Karpas-422 (cell line): ENCODE data around the gene NCSTN. TPM values are rescaled to one million over a fixed set of nuclear protein-coding genes. Genes with fewer than 3 reads are reported as not detected.
"Not testable (repeated sequence)": the region's sequence is repeated elsewhere in the genome, so short reads cannot be mapped to it uniquely, and the experiment has no call there.

Experiments
- DNase-seq: peaks from one replicate; pipeline ENCODE4 v3.0.0-alpha.2; 2015
- H2AFZ ChIP-seq: fragments of 200-600 bp; sonication (generic); 2 replicates; pipeline ENCODE4 v1.6.1; 2014; ENCODE audit warnings: antibody characterized with exemption, low read length, mixed read lengths
- H3K27ac ChIP-seq: fragments of 200-600 bp; sonication (generic); 2 replicates; pipeline ENCODE4 v1.5.1; 2014; ENCODE audit warnings: mild to moderate bottlenecking, low read length, moderate library complexity
- H3K27me3 ChIP-seq: fragments of 200-600 bp; sonication (generic); 2 replicates; pipeline ENCODE4 v1.6.1; 2014; ENCODE audit warnings: low read length, mixed read lengths
- H3K36me3 ChIP-seq: fragments of 200-600 bp; sonication (generic); 2 replicates; pipeline ENCODE4 v1.6.1; 2014; ENCODE audit warnings: low read length, mixed read lengths; ENCODE audit not compliant: insufficient read depth
- H3K4me1 ChIP-seq: fragments of 200-600 bp; sonication (generic); 2 replicates; pipeline ENCODE4 v1.6.1; 2014; ENCODE audit warnings: mild to moderate bottlenecking, low read length, mixed read lengths
- H3K4me2 ChIP-seq: fragments of 200-600 bp; sonication (generic); 2 replicates; pipeline ENCODE4 v1.6.1; 2014; ENCODE audit warnings: low read length, low read depth, mild to moderate bottlenecking; ENCODE audit not compliant: poor library complexity, severe bottlenecking
- H3K4me3 ChIP-seq: fragments of 200-600 bp; sonication (generic); 2 replicates; pipeline ENCODE4 v1.5.1; 2014; ENCODE audit warnings: mild to moderate bottlenecking, antibody characterized with exemption, low read length, mixed read lengths
- H3K79me2 ChIP-seq: fragments of 200-600 bp; sonication (generic); 2 replicates; pipeline ENCODE4 v1.6.1; 2014; ENCODE audit warnings: mild to moderate bottlenecking, low read length, mixed read lengths
- H3K9ac ChIP-seq: fragments of 200-600 bp; sonication (generic); 2 replicates; pipeline ENCODE4 v1.6.0; 2014; ENCODE audit warnings: low read length
- H3K9me2 ChIP-seq: fragments of 200-600 bp; sonication (generic), shearing (Covaris generic); replicated peaks from 2 replicates; pipeline ENCODE4 v1.6.0; 2014; ENCODE audit warnings: mild to moderate bottlenecking, low read length, moderate library complexity; ENCODE audit not compliant: insufficient read depth
- H3K9me3 ChIP-seq: fragments of 300-700, 200-600 bp; sonication (generic); 2 replicates; pipeline ENCODE4 v1.6.1; 2014; ENCODE audit warnings: low read length, mixed read lengths
- H4K20me1 ChIP-seq: fragments of 200-600 bp; sonication (generic); 2 replicates; pipeline ENCODE4 v1.6.1; 2014; ENCODE audit warnings: mild to moderate bottlenecking, antibody characterized with exemption, low read length, low read depth; ENCODE audit not compliant: insufficient read depth
- total RNA-seq: library from RNA; depleted of rRNA; stranded (reverse); fragments of >200 nt; shearing (Covaris generic); gene quantifications from 2 replicates; pipeline ENCODE4 v1.2.3, GENCODE V29; 2014; ENCODE audit warnings: low replicate concordance

NCSTN gene
- total RNA-seq, 1 experiment from 2014 or later, result 76.9 TPM

DNA sequence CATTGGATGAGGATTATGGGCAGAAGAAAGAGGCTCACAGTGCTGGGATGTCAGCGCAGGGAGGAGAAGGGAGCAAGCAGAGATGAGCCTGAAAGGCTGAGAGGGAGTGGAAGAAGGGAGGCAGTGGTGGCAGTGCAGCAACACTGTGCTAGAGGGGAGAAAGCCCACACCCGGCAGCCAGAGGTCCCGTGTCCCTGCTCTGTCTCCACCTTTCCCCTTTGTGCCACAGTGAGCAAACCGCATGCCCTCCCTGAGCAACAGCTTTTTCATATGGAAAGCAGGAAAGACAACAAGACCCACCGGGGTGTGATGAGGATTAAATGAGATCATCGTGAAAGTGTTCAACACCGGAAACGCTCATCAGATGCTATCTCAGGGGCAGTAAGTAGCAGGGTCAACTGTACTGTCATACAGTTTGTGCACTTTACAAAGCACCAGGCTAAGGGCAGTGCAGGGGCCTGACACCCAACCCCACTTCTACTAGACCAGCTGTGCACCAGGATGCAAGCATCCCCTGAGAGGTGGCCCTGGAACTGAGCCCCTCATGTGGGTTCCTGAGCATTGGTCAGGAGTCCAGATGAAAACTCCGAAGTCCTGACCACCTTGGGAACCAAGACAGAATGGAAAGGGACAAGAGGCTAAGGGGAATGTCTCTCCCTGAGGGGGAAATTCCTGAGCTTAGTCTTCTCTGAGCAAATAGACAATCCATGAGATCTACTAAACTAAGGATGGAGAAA lies 32.8 kb downstream of the NCSTN start:
- peak overlapping the region; percentile 75 for H3K27ac ChIP-seq
- no peaks in the 10 kb centered on the region for H3K79me2 ChIP-seq
- H3K27me3 ChIP-seq, result no peaks in the 10 kb centered on the region
- no peaks in the 10 kb centered on the region for H3K9me2 ChIP-seq
- peak overlapping the region; percentile 35; the same call in 1 of the 2 replicates for H3K4me3 ChIP-seq
- peaks cover 33% of the 10 kb centered on the region for H3K4me1 ChIP-seq
- H4K20me1 ChIP-seq, result no peaks in the 10 kb centered on the region
- peak overlapping the region; percentile 55 for H3K4me2 ChIP-seq
- peak overlapping the region; percentile 44 for H3K9ac ChIP-seq
- DNase-seq, result peak; percentile 72
- no peaks in the 10 kb centered on the region for H3K36me3 ChIP-seq
- no peaks in the 10 kb centered on the region for H3K9me3 ChIP-seq
- peak overlapping the region; percentile 61; the same call in 1 of the 2 replicates for H2AFZ ChIP-seq

DNA sequence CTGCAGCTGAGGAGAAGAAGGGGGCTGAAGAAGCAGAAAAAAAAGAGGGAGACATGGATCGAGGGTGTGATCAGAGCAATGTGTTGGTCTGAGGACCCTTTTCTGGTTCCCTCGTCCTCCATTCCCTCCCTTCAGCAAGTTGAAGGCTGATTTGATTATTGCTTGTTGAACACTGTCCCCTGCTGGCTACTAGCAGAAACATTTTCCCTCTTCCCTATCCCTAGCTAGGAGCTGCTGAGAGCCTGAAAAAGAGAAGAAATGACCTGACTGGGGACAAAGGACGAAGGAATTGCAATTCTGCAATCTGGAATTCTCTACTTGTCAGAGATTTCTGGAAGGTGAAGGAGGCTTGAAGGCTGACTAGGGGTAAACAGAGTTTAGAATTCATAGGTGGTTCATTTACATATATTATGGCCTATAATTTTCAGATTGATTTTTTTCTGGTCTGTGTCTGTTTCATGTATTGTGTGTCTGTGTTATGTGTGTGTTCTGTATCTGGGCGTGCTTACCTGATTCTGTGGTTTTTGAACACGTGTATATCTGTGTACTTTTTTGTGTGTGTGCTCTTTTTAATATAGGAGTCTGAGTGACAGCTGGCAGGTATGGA lies 33.4 kb downstream of the NCSTN start:
- peak overlapping the region; percentile 55 for H3K4me2 ChIP-seq
- no peaks in the 10 kb centered on the region for H3K27me3 ChIP-seq
- peaks cover 33% of the 10 kb centered on the region for H3K4me1 ChIP-seq
- H3K79me2 ChIP-seq, result no peaks in the 10 kb centered on the region
- no peaks in the 10 kb centered on the region for H3K36me3 ChIP-seq
- H3K9me3 ChIP-seq, result no peaks in the 10 kb centered on the region
- H3K9me2 ChIP-seq, result no peaks in the 10 kb centered on the region
- peak overlapping the region; percentile 44 for H3K9ac ChIP-seq
- peak overlapping the region; percentile 35; the same call in 1 of the 2 replicates for H3K4me3 ChIP-seq
- H4K20me1 ChIP-seq, result no peaks in the 10 kb centered on the region
- peak; percentile 88 for DNase-seq
- H2AFZ ChIP-seq, result peak overlapping the region; percentile 61; the same call in 1 of the 2 replicates
- peak overlapping the region; percentile 75; the same call in 1 of the 2 replicates for H3K27ac ChIP-seq

DNA sequence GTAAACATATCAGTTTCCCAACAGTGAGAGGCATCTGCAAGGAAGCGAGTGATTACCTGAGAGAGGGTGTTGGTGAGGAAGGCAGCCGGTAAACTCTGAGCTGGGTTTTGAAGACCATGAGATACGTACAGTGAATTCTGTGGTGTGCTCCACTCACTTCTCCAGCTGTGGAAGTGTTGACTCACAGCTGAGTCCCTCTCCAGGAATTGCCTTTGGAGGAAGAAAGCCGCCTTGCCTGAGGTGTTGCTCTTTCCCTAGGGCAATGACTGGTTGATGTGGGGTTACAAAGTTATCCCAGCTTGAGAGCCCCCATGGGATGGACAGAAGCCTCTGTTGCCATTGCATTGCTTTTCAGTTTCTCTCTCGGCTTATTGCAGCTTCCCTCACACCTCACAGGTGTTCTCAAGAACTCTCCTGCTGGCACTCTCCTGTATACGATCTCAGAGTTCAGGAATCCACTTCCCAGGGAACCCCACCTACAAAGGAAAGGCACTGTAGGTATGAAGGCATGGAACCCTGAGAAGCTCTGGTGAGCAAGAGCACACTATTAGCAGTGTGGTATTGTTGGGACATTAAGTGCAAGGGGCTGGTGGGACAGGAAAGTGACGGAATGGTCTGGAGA lies 34.5 kb downstream of the NCSTN start:
- Histone ChIP-seq H3K9me2 (no peaks in the 10 kb centered on the region), H3K27ac (no peak overlapping the region), H4K20me1 (no peaks in the 10 kb centered on the region), H3K4me3 (no peak overlapping the region), H2AFZ (no peak overlapping the region), H3K9ac (no peak overlapping the region), H3K9me3 (no peaks in the 10 kb centered on the region), H3K79me2 (no peaks in the 10 kb centered on the region), H3K4me1 (peaks cover 33% of the 10 kb centered on the region), H3K27me3 (no peaks in the 10 kb centered on the region), H3K4me2 (no peak overlapping the region), H3K36me3 (no peaks in the 10 kb centered on the region)
- no peak for DNase-seq

DNA sequence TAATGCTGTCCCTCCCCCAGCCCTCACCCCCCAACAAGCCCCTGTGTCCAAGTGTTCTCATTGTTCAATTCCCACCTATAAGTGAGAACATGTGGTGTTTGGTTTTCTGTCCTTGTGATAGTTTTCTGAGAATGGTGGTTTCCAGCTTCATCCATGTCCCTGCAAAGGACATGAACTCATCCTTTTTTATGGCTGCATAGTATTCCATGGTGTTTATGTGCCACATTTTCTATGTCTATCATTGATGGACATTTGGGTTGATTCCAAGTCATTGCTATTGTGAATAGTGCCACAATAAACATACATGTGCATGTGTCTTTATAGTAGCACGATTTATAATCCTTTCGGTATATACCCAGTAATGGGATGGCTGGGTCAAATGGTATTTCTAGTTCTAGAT lies 41.6 kb downstream of the NCSTN start:
- H3K4me2 ChIP-seq, H3K27ac ChIP-seq, H3K4me1 ChIP-seq, H3K9me3 ChIP-seq, H3K27me3 ChIP-seq, H4K20me1 ChIP-seq, H2AFZ ChIP-seq, H3K9ac ChIP-seq, H3K36me3 ChIP-seq, H3K9me2 ChIP-seq, H3K4me3 ChIP-seq, H3K79me2 ChIP-seq, DNase-seq: not testable (repeated sequence)

DNA sequence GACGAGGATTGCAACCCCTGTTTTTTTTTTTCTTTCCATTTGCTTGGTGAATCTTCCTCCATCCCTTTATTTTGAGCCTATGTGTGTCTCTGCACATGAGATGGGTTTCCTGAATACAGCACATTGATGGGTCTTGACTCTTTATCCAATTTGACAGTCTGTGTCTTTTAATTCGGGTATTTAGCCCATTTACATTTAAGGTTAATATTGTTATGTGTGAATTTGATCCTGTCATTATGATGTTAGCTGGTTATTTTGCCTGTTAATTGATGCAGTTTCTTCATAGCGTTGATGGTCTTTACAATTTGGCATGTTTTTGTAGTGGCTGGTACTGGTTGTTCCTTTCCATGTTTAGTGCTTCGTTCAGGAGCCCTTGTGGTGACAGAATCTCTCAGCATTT lies 45.2 kb downstream of the NCSTN start:
- H3K79me2 ChIP-seq, H3K4me1 ChIP-seq, H3K27me3 ChIP-seq, H3K4me2 ChIP-seq, H3K9me3 ChIP-seq, H3K9ac ChIP-seq, DNase-seq, H3K4me3 ChIP-seq, H3K36me3 ChIP-seq, H3K9me2 ChIP-seq, H4K20me1 ChIP-seq, H2AFZ ChIP-seq, H3K27ac ChIP-seq: not testable (repeated sequence)

DNA sequence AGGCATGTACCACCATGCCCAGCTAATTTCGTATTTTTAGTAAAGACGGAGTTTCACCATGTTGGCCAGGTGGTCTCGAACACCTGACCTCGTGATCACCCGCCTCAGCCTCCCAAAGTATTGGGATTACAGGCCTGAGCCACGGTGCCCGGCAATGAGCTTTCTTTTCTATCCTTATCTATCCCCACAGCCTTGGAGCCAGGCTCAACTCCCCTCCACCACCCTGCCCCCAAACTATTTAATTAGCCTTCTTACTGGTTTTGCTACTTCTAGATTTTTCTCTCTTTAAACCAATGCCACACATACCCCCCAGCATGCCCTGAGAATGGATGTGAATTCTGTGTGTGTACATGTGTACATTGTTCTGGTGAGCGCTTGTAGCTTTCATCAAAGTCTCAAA lies 51.5 kb downstream of the NCSTN start:
- H3K79me2 ChIP-seq, result no peaks in the 10 kb centered on the region
- no peak overlapping the region for H3K27ac ChIP-seq
- no peak overlapping the region for H3K9ac ChIP-seq
- H3K4me2 ChIP-seq, result no peak overlapping the region
- no peaks in the 10 kb centered on the region for H4K20me1 ChIP-seq
- H3K4me1 ChIP-seq, result no peaks in the 10 kb centered on the region
- H3K9me2 ChIP-seq, result no peaks in the 10 kb centered on the region
- H3K4me3 ChIP-seq, result no peak overlapping the region
- no peaks in the 10 kb centered on the region for H3K27me3 ChIP-seq
- peak; percentile 19 for DNase-seq
- H3K9me3 ChIP-seq, result no peaks in the 10 kb centered on the region
- no peak overlapping the region for H2AFZ ChIP-seq
- H3K36me3 ChIP-seq, result no peaks in the 10 kb centered on the region

DNA sequence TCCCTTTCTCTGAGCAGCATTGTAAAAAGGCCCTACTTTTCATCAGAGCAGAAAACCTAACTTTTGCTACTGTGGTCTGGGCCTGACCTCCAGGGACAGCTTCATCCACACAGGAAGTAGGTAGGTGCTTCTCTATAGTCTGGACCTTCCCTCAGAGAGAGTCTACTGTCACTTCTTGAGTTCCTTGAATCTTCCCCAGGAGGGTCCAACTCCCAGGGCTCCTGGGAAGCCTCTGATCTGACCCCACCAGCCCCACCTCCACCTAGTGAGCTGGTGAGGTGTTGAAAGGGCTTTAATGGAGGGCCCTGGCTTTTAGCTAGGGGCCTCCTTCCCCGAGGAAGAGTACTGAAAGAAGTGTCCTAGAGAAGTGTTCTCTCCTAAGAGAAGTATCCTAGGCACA lies 54.5 kb downstream of the NCSTN start:
- Histone ChIP-seq H3K9me3 (no peaks in the 10 kb centered on the region), H3K4me1 (no peaks in the 10 kb centered on the region), H2AFZ (no peak overlapping the region), H3K27me3 (no peaks in the 10 kb centered on the region), H3K9me2 (no peaks in the 10 kb centered on the region), H3K4me3 (no peak overlapping the region), H3K27ac (no peak overlapping the region), H3K36me3 (no peaks in the 10 kb centered on the region), H4K20me1 (no peaks in the 10 kb centered on the region), H3K4me2 (no peak overlapping the region), H3K79me2 (no peaks in the 10 kb centered on the region), H3K9ac (no peak overlapping the region)
- peak; percentile 23 for DNase-seq

DNA sequence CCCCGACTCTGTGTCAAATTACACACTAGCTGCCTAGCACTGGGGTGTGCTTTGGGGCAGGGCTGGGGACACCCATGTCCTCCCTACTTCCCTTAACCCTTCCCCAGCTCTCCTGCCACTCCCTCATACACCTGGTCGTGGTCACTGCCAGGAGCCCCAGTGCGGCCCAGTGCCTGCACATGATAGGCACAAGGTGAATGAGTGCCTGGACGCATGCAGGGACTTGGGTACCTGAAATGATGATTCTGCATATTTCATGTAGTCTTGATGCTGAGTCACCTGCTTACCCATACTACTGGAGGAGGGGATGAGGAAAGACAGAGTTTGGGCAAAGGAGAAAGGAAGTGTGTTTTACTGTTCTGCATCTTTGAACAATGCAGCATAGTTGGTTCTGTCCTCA lies 55.6 kb downstream of the NCSTN start:
- no peak overlapping the region for H3K9ac ChIP-seq
- peak; percentile 31 for DNase-seq
- no peaks in the 10 kb centered on the region for H3K4me1 ChIP-seq
- H3K27ac ChIP-seq, result no peak overlapping the region
- no peaks in the 10 kb centered on the region for H3K9me3 ChIP-seq
- H2AFZ ChIP-seq, result no peak overlapping the region
- no peaks in the 10 kb centered on the region for H3K9me2 ChIP-seq
- no peak overlapping the region for H3K4me2 ChIP-seq
- H3K79me2 ChIP-seq, result no peaks in the 10 kb centered on the region
- H3K27me3 ChIP-seq, result no peaks in the 10 kb centered on the region
- no peaks in the 10 kb centered on the region for H4K20me1 ChIP-seq
- no peaks in the 10 kb centered on the region for H3K36me3 ChIP-seq
- H3K4me3 ChIP-seq, result no peak overlapping the region
